ENCODE measurements around the gene FRMD4A.

The FRMD4A gene

GRCh38 chr10:13684806-13685482, 645.8 kb downstream of the FRMD4A start:
- DNase-seq (ENCODE audit: extremely low spot score, insufficient read length, low read depth): no peak
- no peak for FAIRE-seq

GRCh38 chr10:13684252-13684791, 646.4 kb downstream of the FRMD4A start:
- DNase-seq (ENCODE audit: extremely low spot score, insufficient read length, low read depth): no peak
- FAIRE-seq: no peak

- FAIRE-seq (no peak), DNase-seq (ENCODE audit: extremely low spot score, insufficient read length, low read depth) (no peak)
These were observed 647.7 kb downstream of the FRMD4A start for GRCh38 chr10:13683017-13683416.

- FAIRE-seq: no peak
- no peak for DNase-seq (ENCODE audit: extremely low spot score, insufficient read length, low read depth)
These were observed 648.8 kb downstream of the FRMD4A start for GRCh38 chr10:13681960-13682359.

- no peak for FAIRE-seq
- DNase-seq (ENCODE audit: extremely low spot score, insufficient read length, low read depth): no peak
These were observed 649.2 kb downstream of the FRMD4A start for GRCh38 chr10:13681528-13681927.

- DNase-seq (ENCODE audit: extremely low spot score, insufficient read length, low read depth): no peak
- FAIRE-seq: no peak
These were observed 649.6 kb downstream of the FRMD4A start for GRCh38 chr10:13681095-13681494.

- FAIRE-seq (no peak), DNase-seq (ENCODE audit: extremely low spot score, insufficient read length, low read depth) (no peak)
These were observed 652.5 kb downstream of the FRMD4A start for GRCh38 chr10:13678101-13678843.

GRCh38 chr10:13674645-13675588, 655.8 kb downstream of the FRMD4A start:
- FAIRE-seq: no peak
- no peak for DNase-seq (ENCODE audit: extremely low spot score, insufficient read length, low read depth)

GRCh38 chr10:13673156-13673555, 657.6 kb downstream of the FRMD4A start:
- no peak for DNase-seq (ENCODE audit: extremely low spot score, insufficient read length, low read depth)
- no peak for FAIRE-seq

GRCh38 chr10:13672548-13672947, 658.2 kb downstream of the FRMD4A start:
- no peak for FAIRE-seq
- DNase-seq (ENCODE audit: extremely low spot score, insufficient read length, low read depth): no peak

- FAIRE-seq (no peak), DNase-seq (ENCODE audit: extremely low spot score, insufficient read length, low read depth) (no peak)
These were observed 658.8 kb downstream of the FRMD4A start for GRCh38 chr10:13671904-13672303.

GRCh38 chr10:13670311-13670710, 660.4 kb downstream of the FRMD4A start:
- FAIRE-seq (no peak), DNase-seq (ENCODE audit: extremely low spot score, insufficient read length, low read depth) (no peak)

- FAIRE-seq: no peak
These were observed 660.8 kb downstream of the FRMD4A start for GRCh38 chr10:13669901-13670300.

GRCh38 chr10:13669182-13669855, 661.4 kb downstream of the FRMD4A start:
- FAIRE-seq (no peak), DNase-seq (ENCODE audit: extremely low spot score, insufficient read length, low read depth) (no peak)

More at GRCh38 chr10:13669901-13670300, 660.8 kb downstream of the FRMD4A start:
- no peak for DNase-seq (ENCODE audit: extremely low spot score, insufficient read length, low read depth)

- DNase-seq (ENCODE audit: extremely low spot score, insufficient read length, low read depth) (no peak), FAIRE-seq (no peak)
These were observed 662.6 kb downstream of the FRMD4A start for GRCh38 chr10:13668126-13668525.

GRCh38 chr10:13665516-13666262, 665.0 kb downstream of the FRMD4A start:
- FAIRE-seq (no peak), DNase-seq (ENCODE audit: extremely low spot score, insufficient read length, low read depth) (no peak)

GRCh38 chr10:13661256-13661655, 669.5 kb downstream of the FRMD4A start:
- FAIRE-seq (no peak), DNase-seq (ENCODE audit: extremely low spot score, insufficient read length, low read depth) (no peak)

- DNase-seq (ENCODE audit: extremely low spot score, insufficient read length, low read depth): no peak
These were observed 670.2 kb downstream of the FRMD4A start for GRCh38 chr10:13660551-13660920.

More at GRCh38 chr10:13660551-13660920, 670.2 kb downstream of the FRMD4A start:
- FAIRE-seq: peak; percentile 38

All from GM18507 (cell line).